ENCODE results near the gene HIVEP2. TPM values are rescaled to one million over a fixed set of nuclear protein-coding genes. Genes with fewer than 3 reads are reported as not detected.

HIVEP2 gene
- total and polyA plus RNA-seq, 2 of the 4 experiments (the other 2 are of a cell fraction), result 4.3 to 11.3 TPM

DNA sequence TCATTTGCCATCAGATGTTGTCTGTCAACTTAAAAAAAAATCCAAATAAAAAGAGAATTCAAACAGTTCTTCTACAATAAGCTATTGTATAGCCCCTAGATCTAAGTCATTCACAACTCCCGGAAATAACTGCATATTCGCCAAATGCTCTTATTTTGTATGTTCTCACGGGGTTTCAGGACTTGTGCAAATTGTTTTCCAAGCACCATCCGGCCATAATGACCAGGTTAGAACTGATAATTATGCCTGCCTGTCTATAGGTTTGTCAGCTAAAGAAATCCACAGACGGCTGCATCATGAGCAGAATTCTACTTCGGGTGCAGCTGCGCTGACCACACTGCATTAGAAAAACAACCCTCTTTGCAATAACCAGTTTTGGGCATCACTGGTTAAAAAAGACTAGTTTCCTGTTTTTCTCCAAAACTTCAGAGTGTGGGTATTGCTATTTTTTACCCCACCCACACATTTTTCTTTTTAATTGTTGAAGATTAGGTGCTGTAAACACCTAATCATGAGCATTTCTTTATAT is 87.7 kb downstream of the HIVEP2 start:
- DNase-seq (no peak), ATAC-seq (ENCODE audit: low read depth) (no peak)
- H3K18ac ChIP-seq (ENCODE audit: low read depth, low read length), result no peak overlapping the region
- ChIA-PET POLR2A (ENCODE audit: unreplicated experiment) (interaction anchor here (0.6 kb wide), 1 partner anchor 124 kb away, joined by 4 read pairs; no protein-coding TSS in a partner anchor), CTCF (no interaction called here)
- TF ChIP-seq RFX5 (IDR thresholded peaks at IDR 0.05; ENCODE audit: low read depth, low read length) (no peak), MAZ (IDR thresholded peaks at IDR 0.05; ENCODE audit: borderline replicate concordance, low read depth, low read length) (no peak), SMC3 (IDR thresholded peaks at IDR 0.05; ENCODE audit: low read depth, low read length) (no peak), RCOR1 (IDR thresholded peaks at IDR 0.05; ENCODE audit: insufficient replicate concordance, low read length) (no peak), FOS (IDR thresholded peaks at IDR 0.05; ENCODE audit: low read depth, low read length) (no peak), BHLHE40 (IDR thresholded peaks at IDR 0.05; ENCODE audit: low read depth, low read length) (no peak), CTCF (conservative IDR thresholded peaks at IDR 0.05; ENCODE audit: low read depth, low read length) (no peak), CEBPB (IDR thresholded peaks at IDR 0.05; ENCODE audit: low read depth, low read length) (no peak), CHD1 (IDR thresholded peaks at IDR 0.05; ENCODE audit: low read depth, low read length) (no peak), NFE2L2 (IDR thresholded peaks at IDR 0.05; ENCODE audit: low read depth, low read length) (no peak), MAFK (IDR thresholded peaks at IDR 0.05; ENCODE audit: low read depth, low read length) (no peak), POLR2A (IDR thresholded peaks at IDR 0.05; ENCODE audit: low read depth, low read length) (no peak), MXI1 (IDR thresholded peaks at IDR 0.05; ENCODE audit: borderline replicate concordance, low read depth, low read length) (no peak), RAD21 (IDR thresholded peaks at IDR 0.05; ENCODE audit: low read length) (no peak)
- TF ChIP-seq, protein P1, sequence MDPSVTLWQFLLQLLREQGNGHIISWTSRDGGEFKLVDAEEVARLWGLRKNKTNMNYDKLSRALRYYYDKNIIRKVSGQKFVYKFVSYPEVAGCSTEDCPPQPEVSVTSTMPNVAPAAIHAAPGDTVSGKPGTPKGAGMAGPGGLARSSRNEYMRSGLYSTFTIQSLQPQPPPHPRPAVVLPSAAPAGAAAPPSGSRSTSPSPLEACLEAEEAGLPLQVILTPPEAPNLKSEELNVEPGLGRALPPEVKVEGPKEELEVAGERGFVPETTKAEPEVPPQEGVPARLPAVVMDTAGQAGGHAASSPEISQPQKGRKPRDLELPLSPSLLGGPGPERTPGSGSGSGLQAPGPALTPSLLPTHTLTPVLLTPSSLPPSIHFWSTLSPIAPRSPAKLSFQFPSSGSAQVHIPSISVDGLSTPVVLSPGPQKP (IDR thresholded peaks at IDR 0.05; ENCODE audit: borderline replicate concordance, low read depth, low read length), result no peak
- TF ChIP-seq, protein P2, sequence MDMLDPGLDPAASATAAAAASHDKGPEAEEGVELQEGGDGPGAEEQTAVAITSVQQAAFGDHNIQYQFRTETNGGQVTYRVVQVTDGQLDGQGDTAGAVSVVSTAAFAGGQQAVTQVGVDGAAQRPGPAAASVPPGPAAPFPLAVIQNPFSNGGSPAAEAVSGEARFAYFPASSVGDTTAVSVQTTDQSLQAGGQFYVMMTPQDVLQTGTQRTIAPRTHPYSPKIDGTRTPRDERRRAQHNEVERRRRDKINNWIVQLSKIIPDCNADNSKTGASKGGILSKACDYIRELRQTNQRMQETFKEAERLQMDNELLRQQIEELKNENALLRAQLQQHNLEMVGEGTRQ (IDR thresholded peaks at IDR 0.05; ENCODE audit: low read depth, low read length), result no peak
- peaks cover 3% of the 10 kb centered on the region for H3K4me1 ChIP-seq (ENCODE audit: control insufficient read depth, insufficient read depth, low read length)
- H3K27ac ChIP-seq (ENCODE audit: insufficient read depth, low read length), result no peak overlapping the region
- no peak overlapping the region for H3K4me2 ChIP-seq (ENCODE audit: low read depth, low read length)
- no peaks in the 10 kb centered on the region for H4K20me1 ChIP-seq (ENCODE audit: insufficient read depth, low read length)
- H3K9ac ChIP-seq (ENCODE audit: low read depth, low read length), result no peak overlapping the region
- no peak overlapping the region for H2BK15ac ChIP-seq (ENCODE audit: low read depth, low read length)
- no peak overlapping the region for H2AK5ac ChIP-seq (ENCODE audit: low read depth, low read length)
- no peak overlapping the region for H3K14ac ChIP-seq (replicated peaks; ENCODE audit: low read depth, low read length)
- no peak overlapping the region for H3K56ac ChIP-seq (ENCODE audit: extremely low read depth, insufficient read depth, low read length)
- H3K36me3 ChIP-seq (ENCODE audit: control insufficient read depth, insufficient read depth, low read length), result no peaks in the 10 kb centered on the region; the same call in 1 of the 2 replicates
- H3K9me1 ChIP-seq (ENCODE audit: insufficient read depth, low read length), result no peaks in the 10 kb centered on the region
- H3K4me3 ChIP-seq (ENCODE audit: insufficient read depth, low read depth, low read length), result no peak overlapping the region
- no peak overlapping the region for H3K4ac ChIP-seq (ENCODE audit: low read depth, low read length)
- no peak overlapping the region for H2AK9ac ChIP-seq (replicated peaks; ENCODE audit: low read depth, low read length, poor library complexity)
- peaks cover 13 to 44% of the 10 kb centered on the region in 2 experiments for H3K79me1 ChIP-seq (ENCODE audit: low read depth in 1 of 2, low read length in 2 of 2)
- H2BK120ac ChIP-seq (ENCODE audit: low read depth, low read length), result no peak overlapping the region
- no peak overlapping the region for H3K23ac ChIP-seq (ENCODE audit: low read depth, low read length)
- in situ Hi-C loops (cut with MboI; ENCODE audit: low sequenced_read_pairs), result no loop called here
- H2BK5ac ChIP-seq (ENCODE audit: low read depth, low read length, poor library complexity, severe bottlenecking), result no peak overlapping the region
- no peak overlapping the region for H4K91ac ChIP-seq (ENCODE audit: insufficient read depth, low read depth, low read length)
- H2AFZ ChIP-seq (replicated peaks; ENCODE audit: low read length, poor library complexity), result no peak overlapping the region
- dilution Hi-C loops (cut with HindIII; ENCODE audit: low sequenced_read_pairs, unreplicated experiment), result no loop called here
- H3K9me3 ChIP-seq (ENCODE audit: control insufficient read depth, insufficient read depth, low read length), result no peaks in the 10 kb centered on the region
- WGBS, 2 experiments (ENCODE audit: extremely low coverage in 2 of 2, insufficient read length in 1 of 2), result 100% methylated on average over 3 of the region's 7 CpGs; no CpG with 5 or more reads in 1 of the 2 experiments
- no peaks in the 10 kb centered on the region for H3K27me3 ChIP-seq (ENCODE audit: control insufficient read depth, insufficient read depth, low read length)
- no peak overlapping the region for H2BK20ac ChIP-seq (ENCODE audit: low read depth, low read length)
- no TSS peak for BruUV-seq (replicated peaks)
- intact Hi-C loops (cut with micrococcal nuclease), result no loop called here
- no peak overlapping the region for H4K5ac ChIP-seq (ENCODE audit: low read depth, low read length)
- no peak overlapping the region for H4K8ac ChIP-seq (ENCODE audit: low read depth in 2 of 2, low read length in 2 of 2)
